Measurements from ENCODE around the gene DNAJC3. TPM values are rescaled to one million over a fixed set of nuclear protein-coding genes. Genes with fewer than 3 reads are reported as not detected.

The DNAJC3 gene
- polyA plus RNA-seq, 6 donors from 2014 or later = 8.3 to 16.4 (median 13.3) TPM

DNA sequence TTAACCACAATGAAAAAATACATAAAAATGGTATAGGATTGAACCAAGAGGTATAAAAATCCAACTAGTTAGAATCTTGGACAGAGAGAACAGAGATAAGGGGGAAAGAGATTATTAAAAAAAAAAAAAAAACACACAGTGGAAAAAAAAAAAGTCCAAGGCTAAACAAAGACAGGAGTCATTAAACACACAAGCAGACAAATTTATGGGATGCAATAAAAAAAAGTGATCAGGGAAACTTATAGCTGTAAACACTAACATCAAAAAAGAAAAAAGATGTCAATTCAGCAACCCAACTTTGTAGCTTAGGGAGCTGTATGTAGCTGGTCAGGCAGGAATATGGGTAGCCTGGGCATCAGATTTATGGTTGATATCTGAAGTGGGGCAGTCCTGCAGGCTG lies 129.0 kb downstream of the DNAJC3 start:
- no peak for DNase-seq
- no peaks in the 10 kb centered on the region for H3K4me1 Mint-ChIP-seq
- ATAC-seq (ENCODE audit: low read depth in 2 of 2) = no peak
- H3K27ac Mint-ChIP-seq = no peak overlapping the region
- no peak overlapping the region for H3K4me3 Mint-ChIP-seq
- H3K27me3 Mint-ChIP-seq = peaks cover 11 to 21% (median 16%) of the 10 kb centered on the region in 3 donors
- H3K36me3 Mint-ChIP-seq = peaks cover 6 to 11% of the 10 kb centered on the region in 2 donors
- peaks cover 9 to 45% (median 15%) of the 10 kb centered on the region in 7 donors for H3K9me3 Mint-ChIP-seq

DNA sequence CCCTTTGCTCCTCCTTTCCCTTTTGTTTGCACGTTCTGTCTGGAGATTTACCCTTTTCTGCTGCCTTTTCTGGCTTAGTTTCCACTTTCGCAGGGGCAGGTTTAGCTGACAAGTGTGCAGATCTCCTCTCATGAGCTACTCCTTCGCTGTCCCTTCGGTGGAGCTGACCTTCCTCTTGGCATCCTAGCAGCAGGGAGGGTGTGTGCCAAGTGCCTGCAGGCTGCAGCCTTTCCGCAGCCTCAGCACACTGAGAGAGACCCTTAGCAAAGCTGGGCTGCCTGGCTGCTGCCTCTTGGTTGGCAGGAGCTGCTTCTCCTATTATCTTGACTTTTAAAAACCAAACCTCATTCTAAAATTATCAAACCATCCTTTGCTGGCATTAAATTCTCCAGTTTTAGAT lies 132.5 kb downstream of the DNAJC3 start:
- no peak for DNase-seq
- Mint-ChIP-seq H3K4me3 (no peak overlapping the region), H3K36me3 (peaks cover 6 to 11% of the 10 kb centered on the region in 2 donors), H3K27me3 (peaks cover 10 to 17% (median 11%) of the 10 kb centered on the region in 3 donors), H3K9me3 (peaks cover 12 to 51% (median 24%) of the 10 kb centered on the region in 7 donors), H3K27ac (no peak overlapping the region), H3K4me1 (no peaks in the 10 kb centered on the region)
- ATAC-seq (ENCODE audit: low read depth in 2 of 2) = no peak

- Mint-ChIP-seq H3K4me3 (no peak overlapping the region), H3K27me3 (peaks cover 5 to 12% (median 11%) of the 10 kb centered on the region in 3 donors), H3K36me3 (peaks cover 6 to 11% of the 10 kb centered on the region in 2 donors), H3K4me1 (no peaks in the 10 kb centered on the region), H3K9me3 (peaks cover 8 to 36% (median 21%) of the 10 kb centered on the region in 7 donors), H3K27ac (peak overlapping the region in 1 of 6 donors; percentile 66)
- no peak for DNase-seq
- ATAC-seq (ENCODE audit: low read depth in 2 of 2) = no peak
These were observed 136.2 kb downstream of the DNAJC3 start for GRCh38 chr13:95813139-95813538.

DNA sequence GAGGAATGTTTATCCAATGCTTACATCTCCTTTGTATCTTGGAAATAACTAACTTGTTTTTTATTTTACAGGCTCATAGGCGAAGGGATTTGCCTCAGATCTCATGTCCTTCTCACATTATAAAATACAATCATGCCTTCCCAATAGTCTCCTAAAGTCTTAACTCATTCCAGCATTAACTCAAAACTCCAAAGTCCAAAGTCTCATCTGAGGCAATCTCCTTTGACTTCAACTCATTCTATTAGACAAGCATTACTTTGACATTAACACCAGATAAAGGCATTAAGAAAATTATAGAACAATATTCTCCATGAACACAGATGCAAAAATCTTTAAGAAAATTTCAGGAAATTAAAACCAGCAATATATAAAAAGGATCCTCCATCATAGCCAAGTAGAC lies 137.6 kb downstream of the DNAJC3 start:
- DNase-seq (no peak), ATAC-seq (ENCODE audit: low read depth in 2 of 2) (no peak)
- H3K36me3 Mint-ChIP-seq = peaks cover 2 to 6% of the 10 kb centered on the region in 2 donors
- peaks cover 7 to 29% (median 16%) of the 10 kb centered on the region in 7 donors for H3K9me3 Mint-ChIP-seq
- H3K4me1 Mint-ChIP-seq = no peaks in the 10 kb centered on the region
- no peak overlapping the region for H3K27ac Mint-ChIP-seq
- H3K27me3 Mint-ChIP-seq = peaks cover 4 to 8% (median 6%) of the 10 kb centered on the region in 3 donors
- H3K4me3 Mint-ChIP-seq = no peak overlapping the region

DNA sequence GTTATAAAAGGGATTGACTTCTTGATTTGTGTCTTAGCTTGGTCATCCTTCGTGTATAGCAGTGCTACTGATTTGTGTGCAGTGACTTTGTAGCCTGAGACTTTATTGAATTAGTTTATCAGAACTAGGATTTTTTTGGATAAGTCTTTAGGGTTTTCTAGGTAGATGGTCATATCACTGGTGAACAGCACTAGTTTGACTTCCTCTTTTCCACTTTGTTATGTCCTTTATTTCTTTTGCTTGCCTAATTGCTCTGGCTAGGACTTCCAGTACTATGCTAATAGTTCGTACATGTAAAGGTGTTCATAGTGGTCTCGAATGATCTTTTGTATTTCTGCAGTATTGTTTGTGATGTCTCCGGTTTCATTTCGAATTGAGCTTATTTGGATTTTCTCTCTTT lies 145.4 kb downstream of the DNAJC3 start:
- Mint-ChIP-seq H3K9me3 (peaks cover 0 to 7% (median 2%) of the 10 kb centered on the region in 7 donors), H3K4me3 (no peak overlapping the region), H3K27ac (peak overlapping the region in 1 of 6 donors; percentile 7), H3K4me1 (no peaks in the 10 kb centered on the region), H3K27me3 (peaks cover 0 to 19% (median 11%) of the 10 kb centered on the region in 3 donors), H3K36me3 (no peaks in the 10 kb centered on the region)
- DNase-seq (no peak), ATAC-seq (ENCODE audit: low read depth in 2 of 2) (no peak)

GRCh38 chr13:95833126-95833525 lies 156.2 kb downstream of the DNAJC3 start:
- Mint-ChIP-seq H3K9me3 (peaks cover 2 to 31% (median 16%) of the 10 kb centered on the region in 7 donors), H3K27me3 (peaks cover 0 to 12% (median 9%) of the 10 kb centered on the region in 3 donors), H3K27ac (no peak overlapping the region), H3K36me3 (no peaks in the 10 kb centered on the region), H3K4me3 (no peak overlapping the region), H3K4me1 (no peaks in the 10 kb centered on the region)
- ATAC-seq (ENCODE audit: low read depth in 2 of 2) (no peak), DNase-seq (no peak)

- no peak overlapping the region for H3K4me3 Mint-ChIP-seq
- H3K4me1 Mint-ChIP-seq = no peaks in the 10 kb centered on the region
- peaks cover 0 to 8% (median 6%) of the 10 kb centered on the region in 3 donors for H3K27me3 Mint-ChIP-seq
These were observed 156.8 kb downstream of the DNAJC3 start for GRCh38 chr13:95833719-95834118.

GRCh38 chr13:95834134-95834765 lies 157.3 kb downstream of the DNAJC3 start:
- H3K36me3 Mint-ChIP-seq = no peaks in the 10 kb centered on the region
- DNase-seq (peak; percentile 46), ATAC-seq (ENCODE audit: low read depth in 2 of 2) (peak; percentile 27 to 70)
- peaks cover 0 to 8% (median 6%) of the 10 kb centered on the region in 3 donors for H3K27me3 Mint-ChIP-seq
- H3K4me1 Mint-ChIP-seq = no peaks in the 10 kb centered on the region
- peak overlapping the region in 1 of 6 donors; percentile 21 for H3K27ac Mint-ChIP-seq
- peaks cover 2 to 31% (median 13%) of the 10 kb centered on the region in 7 donors for H3K9me3 Mint-ChIP-seq
- no peak overlapping the region for H3K4me3 Mint-ChIP-seq

More at GRCh38 chr13:95833719-95834118, 156.8 kb downstream of the DNAJC3 start:
- Mint-ChIP-seq H3K27ac (peak overlapping the region in 1 of 6 donors; percentile 0), H3K9me3 (peaks cover 2 to 31% (median 15%) of the 10 kb centered on the region in 7 donors), H3K36me3 (no peaks in the 10 kb centered on the region)
- no peak for DNase-seq
- ATAC-seq (ENCODE audit: low read depth in 2 of 2) = no peak

DNA sequence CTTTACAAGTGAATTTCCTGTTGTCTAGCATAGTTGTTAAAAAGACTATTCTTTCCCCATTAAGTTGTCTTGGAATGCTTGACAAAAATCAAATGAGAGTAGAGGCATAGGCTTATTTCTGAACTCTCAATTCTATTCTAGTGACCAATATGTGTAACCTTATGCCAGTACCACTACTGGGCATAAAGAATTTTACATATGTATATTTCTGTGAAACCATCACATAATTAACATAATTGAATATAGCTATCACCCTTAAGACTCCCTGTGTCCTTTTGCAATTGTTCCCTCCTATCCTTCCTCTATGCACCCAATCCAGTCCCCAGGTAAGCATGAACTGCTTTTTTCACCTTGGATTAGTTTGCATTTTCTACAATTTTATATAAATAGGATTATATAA lies 165.0 kb downstream of the DNAJC3 start:
- DNase-seq (no peak), ATAC-seq (ENCODE audit: low read depth in 2 of 2) (no peak)
- Mint-ChIP-seq H3K9me3 (peaks cover 4 to 27% (median 11%) of the 10 kb centered on the region in 7 donors), H3K27ac (no peak overlapping the region), H3K4me1 (no peaks in the 10 kb centered on the region), H3K27me3 (no peaks in the 10 kb centered on the region), H3K36me3 (no peaks in the 10 kb centered on the region), H3K4me3 (no peak overlapping the region)

GRCh38 chr13:95842898-95843297 lies 166.0 kb downstream of the DNAJC3 start:
- DNase-seq (no peak), ATAC-seq (ENCODE audit: low read depth in 2 of 2) (no peak)
- Mint-ChIP-seq H3K4me1 (no peaks in the 10 kb centered on the region), H3K27me3 (peaks cover 0 to 5% (median 0%) of the 10 kb centered on the region in 3 donors), H3K9me3 (peaks cover 2 to 20% (median 6%) of the 10 kb centered on the region in 7 donors), H3K27ac (no peak overlapping the region), H3K36me3 (no peaks in the 10 kb centered on the region), H3K4me3 (no peak overlapping the region)

Other genes starting within 250 kb of the DNAJC3 start
- not detected for gene CLDN10, start 124.4 kb upstream of the DNAJC3 start, polyA plus RNA-seq (ENCODE audit: low read depth in 6 of 6)
- not detected for gene DZIP1, start 32.4 kb upstream of the DNAJC3 start, polyA plus RNA-seq (ENCODE audit: low read depth in 6 of 6)